Panc1 (cell line): ENCODE data around the gene BICRAL. TPM values are rescaled to one million over a fixed set of nuclear protein-coding genes. Genes with fewer than 3 reads are reported as not detected.

Experiments used
- ATAC-seq: fragments of 200-7000 bp; cut with Tn5 transposase; 2 replicates; pipeline ENCODE4 v1.9.1; 2020; ENCODE audit warnings: mild to moderate bottlenecking, moderate library complexity
- BruUV-seq: library from RNA; stranded (reverse); fragments of 400-500 nt; replicated peaks from 2 replicates; lab custom pipeline; 2021; lab: Mats Ljungman, UMichigan
- CTCF ChIA-PET: fragments of 300-600 bp; sonication (Branson Sonifier 250); formaldehyde crosslinking; loops from one replicate; lab custom pipeline; 2022; ENCODE audit warnings: antibody characterized with exemption; lab: Charles Lee
- POLR2A ChIA-PET: fragments of 300-600 bp; sonication (Branson Sonifier 250); formaldehyde crosslinking; loops from one replicate; lab custom pipeline; 2022; ENCODE audit warnings: antibody characterized with exemption; lab: Charles Lee
- DNase-seq: peaks from one replicate; pipeline ENCODE4 v3.0.0-alpha.2; 2010; ENCODE audit warnings: low read depth, low spot score
- H3K27ac ChIP-seq: 2 replicates; pipeline ENCODE4 v1.5.1; 2011; ENCODE audit warnings: mild to moderate bottlenecking, low read length, inconsistent platforms
- H3K27me3 ChIP-seq: fragments of 200-500 bp; sonication (Bioruptor generic); 2 replicates; pipeline ENCODE4 v1.6.0; 2014; ENCODE audit warnings: low read length, inconsistent platforms; ENCODE audit not compliant: control insufficient read depth, insufficient read depth
- H3K36me3 ChIP-seq: fragments of 200-500 bp; sonication (Bioruptor generic); 2 replicates; pipeline ENCODE4 v1.5.1; 2014; ENCODE audit warnings: inconsistent platforms, mild to moderate bottlenecking, low read length, moderate library complexity; ENCODE audit not compliant: control insufficient read depth, insufficient read depth
- H3K4me1 ChIP-seq: 2 replicates; pipeline ENCODE4 v1.5.1; 2011; ENCODE audit warnings: inconsistent platforms, mild to moderate bottlenecking, low read length, moderate library complexity; ENCODE audit not compliant: control insufficient read depth, insufficient read depth
- H3K4me3 ChIP-seq, 2 experiments: 2 replicates each; pipeline ENCODE4 v1.5.1; 2011 to 2012; ENCODE audit warnings: low read depth in 2 of 2, low read length in 2 of 2, mild to moderate bottlenecking in 2 of 2, inconsistent platforms in 1 of 2, moderate library complexity in 1 of 2
- H3K9me3 ChIP-seq: fragments of 200-500 bp; sonication (Bioruptor generic); 2 replicates; pipeline ENCODE4 v1.5.1; 2014; ENCODE audit warnings: low read depth, mild to moderate bottlenecking, inconsistent platforms, low read length, moderate library complexity; ENCODE audit not compliant: control insufficient read depth, insufficient read depth
- POLR2AphosphoS5 ChIP-seq: IDR thresholded peaks from 2 replicates; pipeline ENCODE4 v1.6.1; 2012; ENCODE audit warnings: mild to moderate bottlenecking, low read depth, low read length, moderate library complexity
- SIN3A ChIP-seq: IDR thresholded peaks from 2 replicates; pipeline ENCODE4 v1.6.1; 2012; ENCODE audit warnings: low read depth, mild to moderate bottlenecking, low read length, moderate library complexity, borderline replicate concordance; ENCODE audit not compliant: insufficient read depth
- TCF7L2 ChIP-seq: IDR thresholded peaks from 2 replicates; pipeline ENCODE4 v1.6.1; 2011; ENCODE audit warnings: mild to moderate bottlenecking, low read depth, low read length, inconsistent platforms
- in situ Hi-C: cut with HindIII; loops from 2 replicates; pipeline ENCODE4 v1.10.0; 2016; ENCODE audit warnings: low sequenced_read_pairs, low pct_unique_long_range_greater_than_20kb
- intact Hi-C: fragments of 100-400 bp; cut with micrococcal nuclease; formaldehyde crosslinking; loops from one replicate; pipeline ENCODE4 v1.10.0; 2022; ENCODE audit not compliant: unreplicated experiment
- total RNA-seq: library from RNA; stranded (reverse); gene quantifications from one replicate; pipeline ENCODE4 v1.2.1, GENCODE V29; 2021; ENCODE audit not compliant: unreplicated experiment
- TF ChIP-seq, protein P1 (sequence below), 2 experiments: IDR thresholded peaks; 2 replicates each; pipeline ENCODE4 v1.6.1; 2011 to 2012; ENCODE audit warnings: low read depth in 2 of 2, control low read depth in 1 of 2, low read length in 1 of 2, mild to moderate bottlenecking in 1 of 2, moderate library complexity in 1 of 2; ENCODE audit not compliant: insufficient read depth in 1 of 2
- TF ChIP-seq, protein P2 (sequence below): fragments of 450-650 bp; IDR thresholded peaks from 2 replicates; pipeline ENCODE4 v1.5.1; 2017; ENCODE audit warnings: mild to moderate bottlenecking

The BICRAL gene
- total RNA-seq, 1 experiment from 2014 or later: 12.9 TPM

GRCh38 chr6:42756722-42757121 is 25.1 kb upstream of the BICRAL start:
- ChIA-PET POLR2A (interaction anchor here (0.7 to 1.0 kb wide), 2 partner anchors 10 to 117 kb away, joined by 3 to 4 read pairs; no protein-coding TSS in a partner anchor), CTCF (no interaction called here)
- Histone ChIP-seq H3K36me3 (no peaks in the 10 kb centered on the region), H3K27ac (no peak overlapping the region), H3K9me3 (no peaks in the 10 kb centered on the region), H3K4me1 (no peaks in the 10 kb centered on the region), H3K27me3 (no peaks in the 10 kb centered on the region), H3K4me3 (no peak overlapping the region)
- no TSS peak for BruUV-seq
- intact Hi-C loops: no loop called here
- no peak for DNase-seq
- ATAC-seq: no peak
- in situ Hi-C loops: no loop called here
- TF ChIP-seq, protein P1, sequence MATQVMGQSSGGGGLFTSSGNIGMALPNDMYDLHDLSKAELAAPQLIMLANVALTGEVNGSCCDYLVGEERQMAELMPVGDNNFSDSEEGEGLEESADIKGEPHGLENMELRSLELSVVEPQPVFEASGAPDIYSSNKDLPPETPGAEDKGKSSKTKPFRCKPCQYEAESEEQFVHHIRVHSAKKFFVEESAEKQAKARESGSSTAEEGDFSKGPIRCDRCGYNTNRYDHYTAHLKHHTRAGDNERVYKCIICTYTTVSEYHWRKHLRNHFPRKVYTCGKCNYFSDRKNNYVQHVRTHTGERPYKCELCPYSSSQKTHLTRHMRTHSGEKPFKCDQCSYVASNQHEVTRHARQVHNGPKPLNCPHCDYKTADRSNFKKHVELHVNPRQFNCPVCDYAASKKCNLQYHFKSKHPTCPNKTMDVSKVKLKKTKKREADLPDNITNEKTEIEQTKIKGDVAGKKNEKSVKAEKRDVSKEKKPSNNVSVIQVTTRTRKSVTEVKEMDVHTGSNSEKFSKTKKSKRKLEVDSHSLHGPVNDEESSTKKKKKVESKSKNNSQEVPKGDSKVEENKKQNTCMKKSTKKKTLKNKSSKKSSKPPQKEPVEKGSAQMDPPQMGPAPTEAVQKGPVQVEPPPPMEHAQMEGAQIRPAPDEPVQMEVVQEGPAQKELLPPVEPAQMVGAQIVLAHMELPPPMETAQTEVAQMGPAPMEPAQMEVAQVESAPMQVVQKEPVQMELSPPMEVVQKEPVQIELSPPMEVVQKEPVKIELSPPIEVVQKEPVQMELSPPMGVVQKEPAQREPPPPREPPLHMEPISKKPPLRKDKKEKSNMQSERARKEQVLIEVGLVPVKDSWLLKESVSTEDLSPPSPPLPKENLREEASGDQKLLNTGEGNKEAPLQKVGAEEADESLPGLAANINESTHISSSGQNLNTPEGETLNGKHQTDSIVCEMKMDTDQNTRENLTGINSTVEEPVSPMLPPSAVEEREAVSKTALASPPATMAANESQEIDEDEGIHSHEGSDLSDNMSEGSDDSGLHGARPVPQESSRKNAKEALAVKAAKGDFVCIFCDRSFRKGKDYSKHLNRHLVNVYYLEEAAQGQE (IDR thresholded peaks at IDR 0.05; ENCODE audit: insufficient read depth in 1 of 2, low read depth in 2 of 2, low read length in 1 of 2): no peak
- TF ChIP-seq SIN3A: no peak
- no peak for TF ChIP-seq POLR2AphosphoS5
- TF ChIP-seq TCF7L2: no peak
- TF ChIP-seq, protein P2, sequence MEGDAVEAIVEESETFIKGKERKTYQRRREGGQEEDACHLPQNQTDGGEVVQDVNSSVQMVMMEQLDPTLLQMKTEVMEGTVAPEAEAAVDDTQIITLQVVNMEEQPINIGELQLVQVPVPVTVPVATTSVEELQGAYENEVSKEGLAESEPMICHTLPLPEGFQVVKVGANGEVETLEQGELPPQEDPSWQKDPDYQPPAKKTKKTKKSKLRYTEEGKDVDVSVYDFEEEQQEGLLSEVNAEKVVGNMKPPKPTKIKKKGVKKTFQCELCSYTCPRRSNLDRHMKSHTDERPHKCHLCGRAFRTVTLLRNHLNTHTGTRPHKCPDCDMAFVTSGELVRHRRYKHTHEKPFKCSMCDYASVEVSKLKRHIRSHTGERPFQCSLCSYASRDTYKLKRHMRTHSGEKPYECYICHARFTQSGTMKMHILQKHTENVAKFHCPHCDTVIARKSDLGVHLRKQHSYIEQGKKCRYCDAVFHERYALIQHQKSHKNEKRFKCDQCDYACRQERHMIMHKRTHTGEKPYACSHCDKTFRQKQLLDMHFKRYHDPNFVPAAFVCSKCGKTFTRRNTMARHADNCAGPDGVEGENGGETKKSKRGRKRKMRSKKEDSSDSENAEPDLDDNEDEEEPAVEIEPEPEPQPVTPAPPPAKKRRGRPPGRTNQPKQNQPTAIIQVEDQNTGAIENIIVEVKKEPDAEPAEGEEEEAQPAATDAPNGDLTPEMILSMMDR: no peak

DNA sequence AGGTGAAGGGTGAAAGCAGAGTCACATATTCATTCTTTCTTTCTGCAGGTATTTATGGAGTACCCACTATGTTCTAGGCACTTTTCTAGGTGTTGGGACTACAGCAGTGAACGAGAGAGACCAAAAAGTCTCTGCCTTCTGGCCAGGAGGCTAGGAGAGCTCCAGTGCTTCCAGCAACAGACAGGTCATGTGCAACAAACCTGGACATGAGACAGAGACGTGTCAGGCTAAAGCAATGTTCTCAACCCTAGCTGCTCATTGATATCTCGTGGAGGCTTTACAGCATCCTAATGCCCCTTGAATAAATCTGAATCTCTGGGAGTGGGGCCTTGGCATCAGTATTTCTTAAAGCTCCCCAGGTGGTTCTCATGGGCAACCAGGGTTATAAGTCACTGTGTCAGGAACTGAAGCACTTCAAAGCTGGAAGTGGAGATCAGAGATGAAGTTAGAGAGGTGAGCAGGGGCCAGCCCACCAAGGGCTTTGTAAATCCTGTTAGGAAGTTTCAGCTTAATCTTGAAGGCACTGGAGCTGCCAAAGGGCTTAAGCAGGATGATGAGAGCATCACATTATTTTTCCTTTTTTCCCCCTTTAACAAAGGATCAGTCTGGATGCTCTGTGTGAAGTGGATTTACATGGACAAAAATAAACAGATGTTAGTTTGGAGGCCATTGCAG is 23.0 kb upstream of the BICRAL start:
- intact Hi-C loops (no loop called here), in situ Hi-C loops (no loop called here)
- no peak overlapping the region for H3K27ac ChIP-seq
- H3K36me3 ChIP-seq: no peaks in the 10 kb centered on the region
- H3K4me1 ChIP-seq: no peaks in the 10 kb centered on the region
- no peak overlapping the region for H3K4me3 ChIP-seq
- TF ChIP-seq SIN3A (no peak), POLR2AphosphoS5 (no peak), TCF7L2 (no peak)
- TF ChIP-seq, protein P1 (IDR thresholded peaks at IDR 0.05; ENCODE audit: insufficient read depth in 1 of 2, low read depth in 2 of 2, low read length in 1 of 2): no peak
- TF ChIP-seq, protein P2: no peak
- ATAC-seq: no peak
- H3K27me3 ChIP-seq: no peaks in the 10 kb centered on the region
- no peak for DNase-seq
- POLR2A ChIA-PET: interaction anchor here (0.5 kb wide), 1 partner anchor 238 kb away, joined by 3 read pairs; no protein-coding TSS in a partner anchor
- CTCF ChIA-PET: no interaction called here
- H3K9me3 ChIP-seq: no peaks in the 10 kb centered on the region
- no TSS peak for BruUV-seq
